Hematopoietic multipotent progenitor cell treated with erythropoietin and hydrocortisone succinate and interleukin-3 and kit ligand, for 17 days (in vitro differentiated cells): ENCODE measurements around the gene PHACTR1.

Experiments
- DNase-seq: peaks from one replicate; pipeline ENCODE4 v3.0.0-alpha.2; 2015; ENCODE audit warnings: low spot score

Gene PHACTR1

GRCh38 chr6:13032566-13032965 lies 316.0 kb downstream of the PHACTR1 start:
- DNase-seq, result no peak

- DNase-seq, result no peak
Observed at GRCh38 chr6:13033145-13033544, 316.6 kb downstream of the PHACTR1 start.

GRCh38 chr6:13034316-13034715 lies 317.7 kb downstream of the PHACTR1 start:
- DNase-seq, result no peak

GRCh38 chr6:13035606-13036005 lies 319.0 kb downstream of the PHACTR1 start:
- no peak for DNase-seq

- no peak for DNase-seq
Observed at GRCh38 chr6:13038315-13038714, 321.7 kb downstream of the PHACTR1 start.

- no peak for DNase-seq
Observed at GRCh38 chr6:13038741-13039190, 322.2 kb downstream of the PHACTR1 start.

GRCh38 chr6:13044390-13044789 lies 327.8 kb downstream of the PHACTR1 start:
- peak; percentile 8 for DNase-seq

GRCh38 chr6:13044896-13045295 lies 328.3 kb downstream of the PHACTR1 start:
- DNase-seq, result no peak

GRCh38 chr6:13045676-13046075 lies 329.1 kb downstream of the PHACTR1 start:
- DNase-seq, result no peak

- DNase-seq, result no peak
Observed at GRCh38 chr6:13046084-13046483, 329.5 kb downstream of the PHACTR1 start.

- DNase-seq, result no peak
Observed at GRCh38 chr6:13048113-13048512, 331.5 kb downstream of the PHACTR1 start.

- DNase-seq, result no peak
Observed at GRCh38 chr6:13049666-13050254, 333.2 kb downstream of the PHACTR1 start.

- DNase-seq, result no peak
Observed at GRCh38 chr6:13053006-13053461, 336.5 kb downstream of the PHACTR1 start.

GRCh38 chr6:13058051-13058450 lies 341.5 kb downstream of the PHACTR1 start:
- no peak for DNase-seq

- DNase-seq, result no peak
Observed at GRCh38 chr6:13059026-13059425, 342.5 kb downstream of the PHACTR1 start.

- no peak for DNase-seq
Observed at GRCh38 chr6:13063300-13063918, 346.8 kb downstream of the PHACTR1 start.

GRCh38 chr6:13065581-13065980 lies 349.0 kb downstream of the PHACTR1 start:
- DNase-seq, result no peak

GRCh38 chr6:13066050-13066449 lies 349.5 kb downstream of the PHACTR1 start:
- no peak for DNase-seq

GRCh38 chr6:13066820-13067219 lies 350.3 kb downstream of the PHACTR1 start:
- DNase-seq, result no peak

GRCh38 chr6:13068586-13069210 lies 352.1 kb downstream of the PHACTR1 start:
- DNase-seq, result no peak

GRCh38 chr6:13071550-13072345 lies 355.2 kb downstream of the PHACTR1 start:
- DNase-seq, result no peak

- DNase-seq, result no peak
Observed at GRCh38 chr6:13072686-13073347, 356.2 kb downstream of the PHACTR1 start.
